Astrocyte (in vitro differentiated cells and primary cell): Measurements from ENCODE around the gene CCDC175. TPM values are rescaled to one million over a fixed set of nuclear protein-coding genes. Genes with fewer than 3 reads are reported as not detected.

Source experiments
- DNase-seq: peaks from one replicate; pipeline ENCODE4 v3.0.0-alpha.2; 2010; ENCODE audit warnings: low read depth
- FAIRE-seq: peaks from 2 replicates; lab custom pipeline; 2011; peaks lifted over from hg19 to GRCh38; lab: Jason Lieb, UNC
- H2AFZ ChIP-seq: 2 replicates; pipeline ENCODE4 v1.6.0; 2012; ENCODE audit warnings: low read depth, low read length, inconsistent platforms
- H3K27ac ChIP-seq: 2 replicates; pipeline ENCODE4 v1.5.1; 2011; ENCODE audit warnings: low read depth, low read length, inconsistent platforms
- H3K27me3 ChIP-seq: 2 replicates; pipeline ENCODE4 v1.6.0; 2011; ENCODE audit warnings: low read length, inconsistent platforms; ENCODE audit not compliant: insufficient read depth
- H3K36me3 ChIP-seq: 2 replicates; pipeline ENCODE4 v1.5.1; 2011; ENCODE audit warnings: low read length, inconsistent platforms; ENCODE audit not compliant: insufficient read depth
- H3K4me1 ChIP-seq: 2 replicates; pipeline ENCODE4 v1.5.1; 2011; ENCODE audit warnings: low read length, inconsistent platforms; ENCODE audit not compliant: insufficient read depth
- H3K4me2 ChIP-seq: 2 replicates; pipeline ENCODE4 v1.6.0; 2012; ENCODE audit warnings: low read length, inconsistent platforms
- H3K4me3 ChIP-seq: 2 replicates; pipeline ENCODE4 v1.5.1; 2011; ENCODE audit warnings: low read depth, mild to moderate bottlenecking, low read length, inconsistent platforms; ENCODE audit not compliant: insufficient read depth
- H3K79me2 ChIP-seq: 2 replicates; pipeline ENCODE4 v1.6.0; 2012; ENCODE audit warnings: mild to moderate bottlenecking, low read length, inconsistent platforms; ENCODE audit not compliant: insufficient read depth
- H3K9ac ChIP-seq: 2 replicates; pipeline ENCODE4 v1.6.0; 2012; ENCODE audit warnings: mild to moderate bottlenecking, low read length, inconsistent platforms
- H3K9me3 ChIP-seq: 2 replicates; pipeline ENCODE4 v1.5.1; 2012; ENCODE audit warnings: low read depth, mild to moderate bottlenecking, low read length, inconsistent platforms; ENCODE audit not compliant: insufficient read depth
- H4K20me1 ChIP-seq: 2 replicates; pipeline ENCODE4 v1.6.0; 2012; ENCODE audit warnings: low read length, inconsistent platforms; ENCODE audit not compliant: insufficient read depth
- H3K27ac Mint-ChIP-seq: one replicate; pipeline ENCODE4 v1.8.0; 2021; ENCODE audit warnings: mild to moderate bottlenecking, mixed read lengths; ENCODE audit not compliant: unreplicated experiment
- H3K27me3 Mint-ChIP-seq: one replicate; pipeline ENCODE4 v1.8.0; 2021; ENCODE audit warnings: low read depth, mixed read lengths; ENCODE audit not compliant: unreplicated experiment
- H3K36me3 Mint-ChIP-seq: one replicate; pipeline ENCODE4 v1.8.0; 2021; ENCODE audit warnings: low read depth, mixed read lengths; ENCODE audit not compliant: unreplicated experiment
- H3K4me1 Mint-ChIP-seq: one replicate; pipeline ENCODE4 v1.8.0; 2021; ENCODE audit warnings: low read depth, mixed read lengths; ENCODE audit not compliant: unreplicated experiment
- H3K4me3 Mint-ChIP-seq: one replicate; pipeline ENCODE4 v1.8.0; 2021; ENCODE audit warnings: mild to moderate bottlenecking, moderate library complexity, mixed read lengths; ENCODE audit not compliant: unreplicated experiment
- H3K9me3 Mint-ChIP-seq: one replicate; pipeline ENCODE4 v1.8.0; 2021; ENCODE audit warnings: mild to moderate bottlenecking, mixed read lengths; ENCODE audit not compliant: unreplicated experiment
- CTCF ChIP-seq: IDR thresholded peaks from 2 replicates; pipeline ENCODE4 v1.5.1; 2011; ENCODE audit warnings: low read depth, mild to moderate bottlenecking, inconsistent platforms, low read length, moderate library complexity; ENCODE audit not compliant: insufficient read depth
- EZH2 ChIP-seq: IDR thresholded peaks from 2 replicates; pipeline ENCODE4 v1.6.1; 2012; ENCODE audit warnings: mild to moderate bottlenecking, low read length, inconsistent platforms; ENCODE audit not compliant: insufficient read depth
- total RNA-seq: library from RNA; stranded (reverse); gene quantifications from 2 replicates; pipeline ENCODE4 v1.2.1, GENCODE V29; 2021

Gene CCDC175
- total RNA-seq, 1 donor from 2014 or later: not detected

DNA sequence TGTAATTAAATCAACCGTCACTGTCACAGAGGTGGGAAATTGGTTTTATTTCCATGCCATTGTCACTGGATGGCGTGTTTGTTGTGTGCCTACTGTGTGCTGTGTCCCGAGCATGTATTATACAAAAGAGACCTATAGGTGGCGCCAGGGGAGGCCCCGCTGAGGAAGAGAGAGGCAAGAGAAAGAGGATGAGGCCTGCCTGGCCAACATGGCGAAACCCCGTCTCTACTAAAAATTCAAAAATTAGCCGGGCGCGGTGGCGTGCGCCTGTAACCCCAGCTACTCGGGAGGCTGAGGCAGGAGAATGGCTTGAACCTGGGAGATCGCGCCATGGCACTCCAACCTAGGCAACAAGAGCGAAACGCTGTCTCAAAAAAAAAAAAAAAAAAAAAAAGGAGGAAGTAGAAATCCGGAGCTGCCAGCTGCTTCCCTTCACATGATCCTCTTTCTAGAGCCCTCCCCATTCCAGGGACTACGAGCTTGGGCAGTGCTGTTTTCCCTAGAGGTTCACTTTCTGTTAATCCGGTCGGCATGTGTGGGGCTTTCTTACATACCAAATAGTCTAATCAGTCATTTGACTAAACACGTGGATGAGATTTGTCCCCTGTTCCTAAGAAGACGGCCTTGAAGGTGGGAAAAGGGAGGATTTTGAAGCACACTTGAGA lies 6.4 kb upstream of the CCDC175 start:
- H3K27me3 ChIP-seq: no peaks in the 10 kb centered on the region
- no peak overlapping the region for H3K27ac Mint-ChIP-seq
- no peaks in the 10 kb centered on the region for H3K36me3 Mint-ChIP-seq
- no peaks in the 10 kb centered on the region for H3K9me3 ChIP-seq
- no peaks in the 10 kb centered on the region for H3K36me3 ChIP-seq
- no peaks in the 10 kb centered on the region for H3K9me3 Mint-ChIP-seq
- FAIRE-seq (no peak), DNase-seq (no peak)
- TF ChIP-seq EZH2: no peak
- no peak for TF ChIP-seq CTCF
- no peak overlapping the region for H2AFZ ChIP-seq
- H3K9ac ChIP-seq: no peak overlapping the region
- H4K20me1 ChIP-seq: no peaks in the 10 kb centered on the region
- H3K27me3 Mint-ChIP-seq: no peaks in the 10 kb centered on the region
- H3K4me2 ChIP-seq: no peak overlapping the region
- H3K4me3 Mint-ChIP-seq: no peak overlapping the region
- no peak overlapping the region for H3K27ac ChIP-seq
- H3K4me3 ChIP-seq: no peak overlapping the region
- H3K4me1 Mint-ChIP-seq: peaks cover 2% of the 10 kb centered on the region
- no peaks in the 10 kb centered on the region for H3K79me2 ChIP-seq
- peaks cover 19% of the 10 kb centered on the region for H3K4me1 ChIP-seq

DNA sequence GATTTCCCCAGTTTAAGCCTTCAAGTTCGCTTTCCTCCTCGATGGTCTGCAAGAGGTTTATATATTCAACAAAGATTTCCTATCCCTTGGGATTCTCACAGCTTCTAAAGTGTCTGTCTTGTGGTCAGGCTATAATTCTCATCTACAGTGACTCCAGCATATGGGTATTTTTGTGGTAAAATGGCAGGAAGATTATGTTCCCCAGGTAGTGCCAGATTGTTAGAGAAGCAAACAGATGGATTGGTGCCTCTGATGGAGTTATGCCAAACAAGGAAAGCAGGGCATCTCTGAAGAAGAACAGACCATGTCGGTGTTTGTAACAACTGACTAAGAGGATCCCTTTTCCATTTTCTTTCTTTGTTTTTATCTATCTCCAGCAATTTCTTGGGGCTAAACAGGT lies 5.5 kb upstream of the CCDC175 start:
- no peak overlapping the region for H3K4me3 Mint-ChIP-seq
- H3K27me3 Mint-ChIP-seq: no peaks in the 10 kb centered on the region
- H3K4me1 Mint-ChIP-seq: peaks cover 2% of the 10 kb centered on the region
- no peak overlapping the region for H3K9ac ChIP-seq
- no peak overlapping the region for H2AFZ ChIP-seq
- no peaks in the 10 kb centered on the region for H3K27me3 ChIP-seq
- H3K9me3 Mint-ChIP-seq: no peaks in the 10 kb centered on the region
- no peaks in the 10 kb centered on the region for H3K9me3 ChIP-seq
- H3K36me3 Mint-ChIP-seq: no peaks in the 10 kb centered on the region
- no peak for TF ChIP-seq CTCF
- no peak for TF ChIP-seq EZH2
- no peak for FAIRE-seq
- H3K27ac Mint-ChIP-seq: no peak overlapping the region
- H3K36me3 ChIP-seq: no peaks in the 10 kb centered on the region
- H3K79me2 ChIP-seq: no peaks in the 10 kb centered on the region
- H4K20me1 ChIP-seq: no peaks in the 10 kb centered on the region
- peaks cover 19% of the 10 kb centered on the region for H3K4me1 ChIP-seq
- no peak for DNase-seq
- no peak overlapping the region for H3K27ac ChIP-seq
- no peak overlapping the region for H3K4me2 ChIP-seq
- no peak overlapping the region for H3K4me3 ChIP-seq

GRCh38 chr14:59580911-59581310 lies 4.3 kb upstream of the CCDC175 start:
- no peaks in the 10 kb centered on the region for H3K36me3 ChIP-seq

More at GRCh38 chr14:59580911-59581310, 4.3 kb upstream of the CCDC175 start:
- Histone ChIP-seq H3K4me1 (peaks cover 15% of the 10 kb centered on the region), H4K20me1 (no peaks in the 10 kb centered on the region), H3K4me2 (no peak overlapping the region), H3K27ac (no peak overlapping the region), H3K9ac (no peak overlapping the region), H3K4me3 (no peak overlapping the region), H3K9me3 (no peaks in the 10 kb centered on the region), H3K27me3 (no peaks in the 10 kb centered on the region), H2AFZ (no peak overlapping the region), H3K79me2 (no peaks in the 10 kb centered on the region)
- no peaks in the 10 kb centered on the region for H3K9me3 Mint-ChIP-seq
- DNase-seq: no peak
- H3K4me1 Mint-ChIP-seq: peaks cover 2% of the 10 kb centered on the region
- H3K36me3 Mint-ChIP-seq: no peaks in the 10 kb centered on the region
- TF ChIP-seq EZH2: no peak
- H3K27me3 Mint-ChIP-seq: no peaks in the 10 kb centered on the region
- no peak for FAIRE-seq
- H3K27ac Mint-ChIP-seq: no peak overlapping the region
- no peak overlapping the region for H3K4me3 Mint-ChIP-seq
